ENCODE data around the gene GPR183.
A peak's percentile ranks its signal among the peaks of the same experiment; 100 is the strongest.

GPR183 gene

DNA sequence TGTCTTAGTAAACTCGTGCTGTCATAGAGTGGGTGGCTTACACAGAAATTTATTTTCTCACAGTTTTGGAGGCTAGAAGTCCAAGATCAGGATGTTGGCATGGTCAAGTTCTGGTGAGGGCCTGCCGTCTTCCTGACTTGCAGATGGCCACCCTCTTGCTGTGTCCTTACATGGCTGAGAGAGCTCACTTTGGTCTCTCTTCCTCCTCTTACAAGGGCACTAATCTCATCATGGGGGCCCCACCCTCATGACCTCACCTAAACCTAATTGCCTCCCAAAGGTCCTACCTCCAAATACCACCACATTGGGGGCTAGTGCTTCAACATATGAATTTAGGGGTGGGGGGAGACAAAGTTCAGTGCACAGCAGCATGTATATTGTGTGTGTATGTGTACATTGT, 34.7 kb downstream of the GPR183 start:
- no peak overlapping the region for H3K27ac ChIP-seq (ENCODE audit: insufficient read depth, low read depth, low read length, poor library complexity, severe bottlenecking)
- WGBS, 2 experiments, result 91 to 98% methylated on average over 2 of the region's 2 CpGs
- no peaks in the 10 kb centered on the region for H3K4me1 ChIP-seq (ENCODE audit: control insufficient read depth, insufficient read depth, low read length)
- no peaks in the 10 kb centered on the region for H3K36me3 ChIP-seq (ENCODE audit: control insufficient read depth, insufficient read depth, low read length)
- no peaks in the 10 kb centered on the region for H3K27me3 ChIP-seq (ENCODE audit: control insufficient read depth, insufficient read depth, low read length, poor library complexity, severe bottlenecking)
- no peak overlapping the region for H3K4me3 ChIP-seq (ENCODE audit: insufficient read depth, low read depth, low read length)
- no peaks in the 10 kb centered on the region for H3K9me3 ChIP-seq (ENCODE audit: control insufficient read depth, low read length)

DNA sequence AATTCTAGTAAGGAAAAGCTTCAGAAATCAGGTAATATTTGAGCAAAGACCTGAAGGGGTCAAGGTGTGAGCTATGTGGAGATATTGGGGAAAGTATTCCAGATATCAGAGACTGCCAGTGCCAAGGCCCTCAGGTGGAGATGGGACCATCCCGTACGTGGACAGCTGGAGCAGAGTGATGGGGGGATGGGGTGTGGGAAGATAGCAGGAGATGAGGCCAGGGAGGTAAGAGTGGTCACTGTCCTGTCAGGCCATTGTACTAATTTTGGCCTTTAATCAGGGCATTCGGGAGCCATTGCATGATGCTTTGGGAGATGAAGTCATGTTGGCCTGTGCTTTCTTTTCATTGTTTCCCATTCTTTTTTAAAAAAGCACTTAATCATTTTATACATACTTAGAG, 36.0 kb downstream of the GPR183 start:
- 93 to 98% methylated on average over 3 of the region's 3 CpGs for whole genome bisulfite sequencing, 2 experiments
- no peaks in the 10 kb centered on the region for H3K4me1 ChIP-seq (ENCODE audit: control insufficient read depth, insufficient read depth, low read length)
- no peaks in the 10 kb centered on the region for H3K27me3 ChIP-seq (ENCODE audit: control insufficient read depth, insufficient read depth, low read length, poor library complexity, severe bottlenecking)
- no peak overlapping the region for H3K27ac ChIP-seq (ENCODE audit: insufficient read depth, low read depth, low read length, poor library complexity, severe bottlenecking)
- H3K36me3 ChIP-seq (ENCODE audit: control insufficient read depth, insufficient read depth, low read length), result no peaks in the 10 kb centered on the region
- no peak overlapping the region for H3K4me3 ChIP-seq (ENCODE audit: insufficient read depth, low read depth, low read length)
- H3K9me3 ChIP-seq (ENCODE audit: control insufficient read depth, low read length), result no peaks in the 10 kb centered on the region

DNA sequence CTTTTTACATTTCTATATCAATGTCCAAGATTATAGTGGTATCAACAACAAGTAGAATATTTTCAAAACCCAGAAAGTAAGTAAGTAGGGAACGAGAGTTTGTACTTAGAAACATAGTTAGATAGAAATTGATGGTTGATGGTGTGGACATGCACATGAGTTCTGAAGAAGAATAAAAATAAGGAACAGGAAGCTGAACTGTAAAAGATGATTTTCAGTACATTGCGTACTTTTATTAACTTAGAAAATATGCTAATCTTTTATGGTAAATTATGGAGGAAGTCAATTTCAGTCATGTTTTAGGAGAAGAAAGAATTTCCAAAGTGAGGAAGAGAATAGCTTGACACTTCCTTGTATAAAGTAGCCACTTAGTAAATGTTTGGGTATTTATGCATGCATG, 36.7 kb downstream of the GPR183 start:
- 94 to 99% methylated on average over 2 of the region's 2 CpGs for WGBS, 2 experiments
- H3K36me3 ChIP-seq (ENCODE audit: control insufficient read depth, insufficient read depth, low read length), result no peaks in the 10 kb centered on the region

GRCh38 chr13:99269627-99270241, 37.5 kb downstream of the GPR183 start:
- H3K27me3 ChIP-seq (ENCODE audit: control insufficient read depth, insufficient read depth, low read length, poor library complexity, severe bottlenecking), result no peaks in the 10 kb centered on the region
- no peaks in the 10 kb centered on the region for H3K4me1 ChIP-seq (ENCODE audit: control insufficient read depth, insufficient read depth, low read length)
- WGBS, 2 experiments, result 88 to 92% methylated on average over 1 to 2 of the region's 3 CpGs
- H3K9me3 ChIP-seq (ENCODE audit: control insufficient read depth, low read length), result no peaks in the 10 kb centered on the region
- H3K36me3 ChIP-seq (ENCODE audit: control insufficient read depth, insufficient read depth, low read length), result no peaks in the 10 kb centered on the region
- H3K27ac ChIP-seq (ENCODE audit: insufficient read depth, low read depth, low read length, poor library complexity, severe bottlenecking), result no peak overlapping the region
- H3K4me3 ChIP-seq (ENCODE audit: insufficient read depth, low read depth, low read length), result no peak overlapping the region

More for the DNA sequence above, 36.7 kb downstream of the GPR183 start:
- Histone ChIP-seq H3K27ac (ENCODE audit: insufficient read depth, low read depth, low read length, poor library complexity, severe bottlenecking) (no peak overlapping the region), H3K4me1 (ENCODE audit: control insufficient read depth, insufficient read depth, low read length) (no peaks in the 10 kb centered on the region), H3K4me3 (ENCODE audit: insufficient read depth, low read depth, low read length) (no peak overlapping the region), H3K9me3 (ENCODE audit: control insufficient read depth, low read length) (no peaks in the 10 kb centered on the region), H3K27me3 (ENCODE audit: control insufficient read depth, insufficient read depth, low read length, poor library complexity, severe bottlenecking) (no peaks in the 10 kb centered on the region)

- no peaks in the 10 kb centered on the region for H3K9me3 ChIP-seq (ENCODE audit: control insufficient read depth, low read length)
- no peaks in the 10 kb centered on the region for H3K27me3 ChIP-seq (ENCODE audit: control insufficient read depth, insufficient read depth, low read length, poor library complexity, severe bottlenecking)
- H3K36me3 ChIP-seq (ENCODE audit: control insufficient read depth, insufficient read depth, low read length), result no peaks in the 10 kb centered on the region
- WGBS, 2 experiments, result 92 to 96% methylated on average over 3 of the region's 3 CpGs
- no peak overlapping the region for H3K4me3 ChIP-seq (ENCODE audit: insufficient read depth, low read depth, low read length)
- no peak overlapping the region for H3K27ac ChIP-seq (ENCODE audit: insufficient read depth, low read depth, low read length, poor library complexity, severe bottlenecking)
- no peaks in the 10 kb centered on the region for H3K4me1 ChIP-seq (ENCODE audit: control insufficient read depth, insufficient read depth, low read length)
These were observed 38.4 kb downstream of the GPR183 start for GRCh38 chr13:99268822-99269221.

- no peaks in the 10 kb centered on the region for H3K36me3 ChIP-seq (ENCODE audit: control insufficient read depth, insufficient read depth, low read length)
- no peaks in the 10 kb centered on the region for H3K9me3 ChIP-seq (ENCODE audit: control insufficient read depth, low read length)
- H3K4me3 ChIP-seq (ENCODE audit: insufficient read depth, low read depth, low read length), result no peak overlapping the region
- no peaks in the 10 kb centered on the region for H3K27me3 ChIP-seq (ENCODE audit: control insufficient read depth, insufficient read depth, low read length, poor library complexity, severe bottlenecking)
- H3K27ac ChIP-seq (ENCODE audit: insufficient read depth, low read depth, low read length, poor library complexity, severe bottlenecking), result no peak overlapping the region
- WGBS, 2 experiments, result 96 to 98% methylated on average over 4 of the region's 4 CpGs
- H3K4me1 ChIP-seq (ENCODE audit: control insufficient read depth, insufficient read depth, low read length), result no peaks in the 10 kb centered on the region
These were observed 39.3 kb downstream of the GPR183 start for GRCh38 chr13:99267927-99268326.

DNA sequence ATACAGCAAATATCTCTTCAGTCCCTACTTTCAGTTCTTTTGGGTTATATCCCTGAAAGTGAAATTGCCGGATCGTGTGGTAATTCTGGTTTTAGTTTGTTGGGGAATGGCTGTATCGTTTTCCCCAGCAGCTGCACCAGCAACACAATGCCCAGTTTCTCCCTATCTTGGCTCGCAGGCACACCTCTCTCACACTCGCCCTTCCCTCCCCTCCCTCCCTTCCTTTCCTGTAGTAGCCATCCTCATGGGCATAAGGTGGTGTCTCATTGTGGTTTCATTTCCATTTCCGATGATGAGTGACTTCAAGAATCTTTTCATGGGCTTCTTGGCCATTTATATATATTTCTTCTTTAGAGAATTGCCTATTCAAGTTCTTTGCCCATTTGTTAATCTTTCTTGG, 40.4 kb downstream of the GPR183 start:
- no peaks in the 10 kb centered on the region for H3K9me3 ChIP-seq (ENCODE audit: control insufficient read depth, low read length)
- no peak overlapping the region for H3K4me3 ChIP-seq (ENCODE audit: insufficient read depth, low read depth, low read length)
- no peaks in the 10 kb centered on the region for H3K36me3 ChIP-seq (ENCODE audit: control insufficient read depth, insufficient read depth, low read length)
- WGBS, 2 experiments, result 91 to 94% methylated on average over 5 to 6 of the region's 6 CpGs
- no peaks in the 10 kb centered on the region for H3K4me1 ChIP-seq (ENCODE audit: control insufficient read depth, insufficient read depth, low read length)
- no peak overlapping the region for H3K27ac ChIP-seq (ENCODE audit: insufficient read depth, low read depth, low read length, poor library complexity, severe bottlenecking)
- no peaks in the 10 kb centered on the region for H3K27me3 ChIP-seq (ENCODE audit: control insufficient read depth, insufficient read depth, low read length, poor library complexity, severe bottlenecking)

- no peaks in the 10 kb centered on the region for H3K4me1 ChIP-seq (ENCODE audit: control insufficient read depth, insufficient read depth, low read length)
These were observed 41.3 kb downstream of the GPR183 start for GRCh38 chr13:99265821-99266426.

GRCh38 chr13:99265162-99265800, 41.9 kb downstream of the GPR183 start:
- H3K4me3 ChIP-seq (ENCODE audit: insufficient read depth, low read depth, low read length), result no peak overlapping the region
- H3K36me3 ChIP-seq (ENCODE audit: control insufficient read depth, insufficient read depth, low read length), result no peaks in the 10 kb centered on the region
- WGBS, 2 experiments, result 88 to 90% methylated on average over 8 of the region's 8 CpGs
- H3K9me3 ChIP-seq (ENCODE audit: control insufficient read depth, low read length), result no peaks in the 10 kb centered on the region
- H3K27me3 ChIP-seq (ENCODE audit: control insufficient read depth, insufficient read depth, low read length, poor library complexity, severe bottlenecking), result no peaks in the 10 kb centered on the region
- peak overlapping the region; percentile 40 for H3K27ac ChIP-seq (ENCODE audit: insufficient read depth, low read depth, low read length, poor library complexity, severe bottlenecking)
- no peaks in the 10 kb centered on the region for H3K4me1 ChIP-seq (ENCODE audit: control insufficient read depth, insufficient read depth, low read length)

More at GRCh38 chr13:99265821-99266426, 41.3 kb downstream of the GPR183 start:
- Histone ChIP-seq H3K27me3 (ENCODE audit: control insufficient read depth, insufficient read depth, low read length, poor library complexity, severe bottlenecking) (no peaks in the 10 kb centered on the region), H3K36me3 (ENCODE audit: control insufficient read depth, insufficient read depth, low read length) (no peaks in the 10 kb centered on the region), H3K27ac (ENCODE audit: insufficient read depth, low read depth, low read length, poor library complexity, severe bottlenecking) (no peak overlapping the region), H3K9me3 (ENCODE audit: control insufficient read depth, low read length) (no peaks in the 10 kb centered on the region), H3K4me3 (ENCODE audit: insufficient read depth, low read depth, low read length) (no peak overlapping the region)
- WGBS, 2 experiments, result 49 to 67% methylated on average over 3 of the region's 3 CpGs

GRCh38 chr13:99264051-99264450, 43.1 kb downstream of the GPR183 start:
- no peaks in the 10 kb centered on the region for H3K36me3 ChIP-seq (ENCODE audit: control insufficient read depth, insufficient read depth, low read length)
- H3K27me3 ChIP-seq (ENCODE audit: control insufficient read depth, insufficient read depth, low read length, poor library complexity, severe bottlenecking), result no peaks in the 10 kb centered on the region
- H3K4me3 ChIP-seq (ENCODE audit: insufficient read depth, low read depth, low read length), result no peak overlapping the region
- H3K27ac ChIP-seq (ENCODE audit: insufficient read depth, low read depth, low read length, poor library complexity, severe bottlenecking), result no peak overlapping the region
- no peaks in the 10 kb centered on the region for H3K9me3 ChIP-seq (ENCODE audit: control insufficient read depth, low read length)
- WGBS, 2 experiments, result 53 to 59% methylated on average over 1 of the region's 1 CpG
- no peaks in the 10 kb centered on the region for H3K4me1 ChIP-seq (ENCODE audit: control insufficient read depth, insufficient read depth, low read length)
